IMR-90 (cell line): ENCODE measurements around the gene DOCK4. TPM values are rescaled to one million over a fixed set of nuclear protein-coding genes. Genes with fewer than 3 reads are reported as not detected.

Experiments
- ATAC-seq: fragments of 200-7000 bp; cut with Tn5 transposase; 2 replicates; pipeline ENCODE4 v1.9.1; 2020; ENCODE audit warnings: low read depth, mild to moderate bottlenecking, moderate library complexity
- BruUV-seq: library from RNA; stranded (reverse); fragments of 400-500 nt; replicated peaks from 2 replicates; lab custom pipeline; 2021; lab: Mats Ljungman, UMichigan
- CTCF ChIA-PET: fragments of 300-600 bp; formaldehyde crosslinking; extraction: SDS; loops from one replicate; lab custom pipeline; 2021; ENCODE audit warnings: antibody characterized with exemption; lab: Yijun Ruan, JAX
- POLR2A ChIA-PET: fragments of 300-600 bp; sonication (Branson Sonifier 250); formaldehyde crosslinking; loops from one replicate; lab custom pipeline; 2022; ENCODE audit warnings: antibody characterized with exemption; ENCODE audit not compliant: unreplicated experiment; lab: Charles Lee
- DNase-seq: peaks from one replicate; pipeline ENCODE4 v3.0.0; 2013
- H2AFZ ChIP-seq: replicated peaks from 2 replicates; pipeline ENCODE3; 2013; ENCODE audit warnings: low read length, mild to moderate bottlenecking; ENCODE audit not compliant: poor library complexity
- H2AK5ac ChIP-seq: 2 replicates; pipeline ENCODE4 v1.6.1; 2013; ENCODE audit warnings: low read depth, low read length, inconsistent platforms
- H2AK9ac ChIP-seq: replicated peaks from 2 replicates; pipeline ENCODE3; 2013; ENCODE audit warnings: mild to moderate bottlenecking, low read depth, low read length, moderate library complexity; ENCODE audit not compliant: poor library complexity
- H2BK120ac ChIP-seq: 2 replicates; pipeline ENCODE4 v1.6.1; 2013; ENCODE audit warnings: low read depth, low read length, inconsistent platforms
- H2BK15ac ChIP-seq: 3 replicates; pipeline ENCODE4 v1.6.1; 2013; ENCODE audit warnings: low read depth, low read length, inconsistent platforms
- H2BK20ac ChIP-seq: 2 replicates; pipeline ENCODE4 v1.6.1; 2013; ENCODE audit warnings: low read depth, mild to moderate bottlenecking, inconsistent platforms, low read length, moderate library complexity
- H2BK5ac ChIP-seq: 2 replicates; pipeline ENCODE4 v1.6.1; 2013; ENCODE audit warnings: mild to moderate bottlenecking, low read depth, low read length, inconsistent platforms; ENCODE audit not compliant: poor library complexity, severe bottlenecking
- H3K14ac ChIP-seq: replicated peaks from 2 replicates; pipeline ENCODE4 v1.6.1; 2013; ENCODE audit warnings: low read depth, low read length, inconsistent platforms
- H3K18ac ChIP-seq: 2 replicates; pipeline ENCODE4 v1.6.1; 2013; ENCODE audit warnings: low read depth, low read length, control low read depth
- H3K23ac ChIP-seq: 2 replicates; pipeline ENCODE4 v1.6.1; 2013; ENCODE audit warnings: low read depth, low read length, inconsistent platforms
- H3K27ac ChIP-seq: 2 replicates; pipeline ENCODE4 v1.5.1; 2013; ENCODE audit warnings: mild to moderate bottlenecking, control low read depth, low read length; ENCODE audit not compliant: insufficient read depth
- H3K27me3 ChIP-seq: 2 replicates; pipeline ENCODE4 v1.6.1; 2013; ENCODE audit warnings: low read length; ENCODE audit not compliant: control insufficient read depth, insufficient read depth
- H3K36me3 ChIP-seq: 2 replicates; pipeline ENCODE4 v1.6.1; 2013; ENCODE audit warnings: low read length, mixed read lengths; ENCODE audit not compliant: control insufficient read depth, insufficient read depth
- H3K4ac ChIP-seq: 2 replicates; pipeline ENCODE4 v1.6.1; 2013; ENCODE audit warnings: low read depth, low read length, inconsistent platforms
- H3K4me1 ChIP-seq: 2 replicates; pipeline ENCODE4 v1.6.1; 2013; ENCODE audit warnings: low read length, mixed read lengths; ENCODE audit not compliant: control insufficient read depth, insufficient read depth
- H3K4me2 ChIP-seq: 2 replicates; pipeline ENCODE4 v1.6.1; 2013; ENCODE audit warnings: low read depth, mild to moderate bottlenecking, control low read depth, low read length, moderate library complexity
- H3K4me3 ChIP-seq: 2 replicates; pipeline ENCODE4 v1.5.1; 2013; ENCODE audit warnings: low read depth, mild to moderate bottlenecking, control low read depth, low read length, moderate library complexity; ENCODE audit not compliant: insufficient read depth
- H3K56ac ChIP-seq: 2 replicates; pipeline ENCODE4 v1.6.1; 2013; ENCODE audit warnings: low read length, inconsistent platforms; ENCODE audit not compliant: insufficient read depth; ENCODE audit errors: extremely low read depth
- H3K79me1 ChIP-seq, 2 experiments: 2 replicates each; pipeline ENCODE4 v1.6.1; 2013; ENCODE audit warnings: low read length in 2 of 2, inconsistent platforms in 1 of 2, low read depth in 1 of 2
- H3K9ac ChIP-seq: 2 replicates; pipeline ENCODE4 v1.6.1; 2013; ENCODE audit warnings: low read depth, low read length, control low read depth
- H3K9me1 ChIP-seq: 2 replicates; pipeline ENCODE4 v1.6.1; 2013; ENCODE audit warnings: low read length, inconsistent platforms; ENCODE audit not compliant: insufficient read depth
- H3K9me3 ChIP-seq: 2 replicates; pipeline ENCODE4 v1.6.1; 2013; ENCODE audit warnings: low read length; ENCODE audit not compliant: control insufficient read depth, insufficient read depth
- H4K20me1 ChIP-seq: 2 replicates; pipeline ENCODE4 v1.6.1; 2013; ENCODE audit warnings: low read length, inconsistent platforms; ENCODE audit not compliant: insufficient read depth
- H4K5ac ChIP-seq: 2 replicates; pipeline ENCODE4 v1.6.1; 2013; ENCODE audit warnings: mild to moderate bottlenecking, low read depth, low read length, control low read depth
- H4K8ac ChIP-seq, 2 experiments: 2 replicates each; pipeline ENCODE4 v1.6.1; 2013; ENCODE audit warnings: low read depth in 2 of 2, low read length in 2 of 2, control low read depth in 1 of 2, inconsistent platforms in 1 of 2
- H4K91ac ChIP-seq: 2 replicates; pipeline ENCODE4 v1.6.1; 2013; ENCODE audit warnings: low read depth, low read length, inconsistent platforms; ENCODE audit not compliant: insufficient read depth
- CEBPB ChIP-seq: IDR thresholded peaks from 2 replicates; pipeline ENCODE4 v1.6.1; 2012; ENCODE audit warnings: low read depth, low read length, improper control_type of control experiment
- RCOR1 ChIP-seq: IDR thresholded peaks from 2 replicates; pipeline ENCODE4 v1.6.1; 2012; ENCODE audit warnings: mild to moderate bottlenecking, low read length, improper control_type of control experiment; ENCODE audit not compliant: insufficient replicate concordance
- WGBS, 2 experiments: methylation state at CpG; one replicate each; pipeline versions ENCODE4 v1.1.5 to v1.1.7; 2013; ENCODE audit warnings: missing lambda C conversion rate in 2 of 2; ENCODE audit not compliant: insufficient read length in 1 of 2; ENCODE audit errors: extremely low coverage in 2 of 2; 5-methylcytosine and 5-hydroxymethylcytosine counted together
- dilution Hi-C: fragments of 300-500 bp; cut with HindIII; formaldehyde crosslinking; loops from one replicate; pipeline ENCODE4 v1.14.3; 2018; ENCODE audit warnings: low sequenced_read_pairs; ENCODE audit not compliant: unreplicated experiment
- in situ Hi-C: fragments of 300-500 bp; cut with MboI; formaldehyde crosslinking; loops from 3 replicates; pipeline ENCODE4 v1.14.3; 2019; ENCODE audit warnings: low sequenced_read_pairs, inconsistent platforms, mixed read lengths
- intact Hi-C: fragments of 100-400 bp; cut with micrococcal nuclease; formaldehyde crosslinking; loops from 2 replicates; pipeline ENCODE4 v1.10.0; 2022
- polyA plus RNA-seq, 3 experiments: library from polyadenylated mRNA; depleted of rRNA; stranded (reverse); fragments of >200 nt; gene quantifications; 2 replicates each; pipeline ENCODE4 v1.2.3, GENCODE V29; 2012; ENCODE audit warnings: low replicate concordance in 1 of 3
- total RNA-seq: library from RNA; depleted of rRNA; stranded (reverse); fragments of >200 nt; gene quantifications from 2 replicates; pipeline ENCODE4 v1.2.3, GENCODE V29; 2012

The DOCK4 gene
- total and polyA plus RNA-seq, 2 of the 4 experiments (the other 2 are of a cell fraction): 4.4 to 12.2 TPM

- H2BK15ac ChIP-seq: no peak overlapping the region
- no peaks in the 10 kb centered on the region; the same call in 1 of the 2 replicates for H3K9me1 ChIP-seq
- H3K4me1 ChIP-seq: peaks cover 4% of the 10 kb centered on the region
- peak; percentile 59 for ATAC-seq
- no TSS peak for BruUV-seq
- H3K9ac ChIP-seq: no peak overlapping the region
- ChIA-PET CTCF (no interaction called here), POLR2A (no interaction called here)
- H3K27ac ChIP-seq: no peak overlapping the region
- no peak overlapping the region for H3K4ac ChIP-seq
- H2BK20ac ChIP-seq: no peak overlapping the region
- H2BK5ac ChIP-seq: no peak overlapping the region
- H3K36me3 ChIP-seq: peaks cover 3% of the 10 kb centered on the region; the same call in 1 of the 2 replicates
- dilution Hi-C loops: no loop called here
- TF ChIP-seq CEBPB (peak; percentile 29; the same call in 1 of the 2 replicates), RCOR1 (no peak)
- H3K27me3 ChIP-seq: no peaks in the 10 kb centered on the region
- H2BK120ac ChIP-seq: no peak overlapping the region
- H3K9me3 ChIP-seq: no peaks in the 10 kb centered on the region
- peak; percentile 61 for DNase-seq
- H4K91ac ChIP-seq: no peak overlapping the region
- H3K23ac ChIP-seq: no peak overlapping the region
- no peak overlapping the region for H2AFZ ChIP-seq
- H2AK5ac ChIP-seq: no peak overlapping the region
- in situ Hi-C loops: no loop called here
- whole genome bisulfite sequencing, 2 experiments: 40% methylated on average over 3 of the region's 9 CpGs; no CpG with 5 or more reads in 1 of the 2 experiments
- H3K14ac ChIP-seq: no peak overlapping the region
- no peak overlapping the region for H4K8ac ChIP-seq
- intact Hi-C loops: no loop called here
- no peak overlapping the region for H4K5ac ChIP-seq
- no peak overlapping the region for H3K18ac ChIP-seq
- no peak overlapping the region for H2AK9ac ChIP-seq
- H3K4me3 ChIP-seq: no peak overlapping the region
- H3K56ac ChIP-seq: no peak overlapping the region
- no peak overlapping the region for H3K4me2 ChIP-seq
- no peaks in the 10 kb centered on the region for H3K79me1 ChIP-seq
- H4K20me1 ChIP-seq: no peaks in the 10 kb centered on the region
Measured at GRCh38 chr7:111788286-111789047, 417.7 kb downstream of the DOCK4 start.
